Stimulated activated CD4-positive, alpha-beta T cell treated with anti-CD3 and anti-CD28 coated beads, Interleukin-2, amount 100 ng/mL, for 24 hours (primary cell): ENCODE data around the gene PRG2.
A peak's percentile ranks its signal among the peaks of the same experiment; 100 is the strongest.

Experiments used
- DNase-seq, 2 donors: peaks; one replicate each; pipeline ENCODE4 v3.0.0-alpha.2; 2020

The PRG2 gene

GRCh38 chr11:57390535-57390934, at the start of gene PRG2:
TSS of gene PRG2 (minus strand) at chr11:57390650. CDS start at chr11:57389944, 706 bp downstream.
- no peak for DNase-seq

DNA sequence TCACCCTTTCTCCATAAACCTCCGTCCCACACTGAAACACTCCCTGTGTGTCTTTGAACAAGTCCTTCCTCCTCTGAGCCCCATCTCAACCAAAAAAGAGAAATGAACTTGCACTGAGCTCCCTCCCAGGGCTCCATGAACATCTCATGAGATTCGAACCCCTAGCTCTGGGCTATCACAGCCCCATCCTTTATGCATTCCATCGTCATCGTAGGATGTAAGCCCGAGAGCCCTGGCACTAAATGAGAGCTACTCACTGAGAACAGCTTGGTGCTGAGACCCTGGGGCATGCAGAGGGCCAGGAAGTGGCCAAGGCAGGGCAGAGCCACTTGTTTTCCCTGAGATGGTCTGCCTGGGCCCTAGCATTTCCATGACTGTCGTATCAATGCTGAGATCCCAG, 49.3 kb upstream of the PRG2 start:
- no peak for DNase-seq

- DNase-seq, result no peak
Measured at GRCh38 chr11:57438345-57439285, 48.2 kb upstream of the PRG2 start.

DNA sequence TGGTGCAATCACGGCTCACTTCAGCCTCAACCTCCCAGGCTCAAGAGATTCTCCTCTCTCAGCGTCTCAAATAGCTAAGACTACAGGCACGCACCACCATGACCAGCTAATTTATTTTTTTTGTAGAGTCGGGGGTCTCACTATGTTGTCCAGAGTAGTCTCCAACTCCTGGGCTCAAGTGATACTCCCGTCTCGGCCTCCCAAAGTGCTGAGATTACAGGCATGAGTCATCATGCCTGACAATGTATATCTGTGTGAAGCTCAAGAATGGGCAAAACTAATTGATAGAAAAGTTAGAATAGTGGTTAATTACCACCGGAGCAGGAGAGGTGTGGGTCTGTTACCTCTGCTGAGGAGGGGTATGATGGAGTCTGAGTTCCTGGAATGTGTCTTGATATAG, 45.6 kb upstream of the PRG2 start:
- no peak for DNase-seq

GRCh38 chr11:57434640-57435546, 44.4 kb upstream of the PRG2 start:
- DNase-seq, result no peak

GRCh38 chr11:57432714-57433163, 42.3 kb upstream of the PRG2 start:
- no peak for DNase-seq

- DNase-seq, result no peak
Measured at GRCh38 chr11:57432149-57432561, 41.7 kb upstream of the PRG2 start.

GRCh38 chr11:57430952-57431351, 40.5 kb upstream of the PRG2 start:
- DNase-seq, result no peak

GRCh38 chr11:57429946-57430345, 39.5 kb upstream of the PRG2 start:
- no peak for DNase-seq

DNA sequence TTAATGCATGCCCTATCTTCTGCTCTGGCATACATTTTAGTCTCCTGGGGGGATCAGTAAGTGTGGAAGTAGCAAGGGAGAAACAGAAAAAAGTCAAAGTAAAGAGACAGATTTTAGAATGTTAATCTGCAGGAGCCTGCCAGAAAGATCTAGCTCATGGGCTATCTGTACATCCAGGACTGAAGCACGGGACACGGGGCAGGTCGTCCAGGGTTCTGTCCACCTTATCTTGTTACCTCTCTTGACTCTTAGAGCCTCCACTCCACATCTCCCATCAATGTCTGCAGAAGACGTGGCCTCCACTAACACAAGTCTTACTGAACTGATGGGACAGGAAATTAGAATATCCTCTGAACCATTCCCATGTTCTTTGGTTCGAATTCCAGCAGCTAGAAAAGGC, 38.2 kb upstream of the PRG2 start:
- no peak for DNase-seq

DNA sequence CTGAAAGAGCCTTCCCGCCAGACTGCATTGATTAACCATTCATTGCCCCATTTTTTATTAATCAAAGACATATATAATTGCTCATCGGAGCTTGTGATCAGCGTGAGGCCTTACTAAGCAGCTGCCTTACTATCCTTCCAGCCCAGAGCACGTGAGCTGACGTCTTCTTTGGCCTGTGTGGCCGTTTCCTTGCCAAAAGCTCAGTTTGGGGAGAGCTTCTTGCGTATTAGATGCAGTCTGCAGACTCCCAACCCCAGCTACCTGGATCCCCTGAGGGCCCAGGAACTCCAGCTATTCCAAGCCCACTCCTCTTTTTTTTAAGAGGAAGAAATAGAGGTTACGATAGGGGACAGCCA, 37.3 kb upstream of the PRG2 start:
- DNase-seq, result no peak

GRCh38 chr11:57426929-57427726, 36.7 kb upstream of the PRG2 start, which contains the start of gene SLC43A3:
TSS of gene SLC43A3 (minus strand) at chr11:57427121. CDS start at chr11:57426172, 949 bp downstream.
- DNase-seq, result peak; percentile 84 to 88

- peak in 1 of 2 donors; percentile 33 for DNase-seq
Measured at GRCh38 chr11:57426439-57426928, 36.0 kb upstream of the PRG2 start.

GRCh38 chr11:57425565-57426438, 35.4 kb upstream of the PRG2 start:
- DNase-seq, result peak in 1 of 2 donors; percentile 40

- DNase-seq, result peak; percentile 85 to 90
Measured at GRCh38 chr11:57424792-57425564, 34.5 kb upstream of the PRG2 start.

GRCh38 chr11:57424137-57424791, 33.8 kb upstream of the PRG2 start:
- DNase-seq, result no peak

DNA sequence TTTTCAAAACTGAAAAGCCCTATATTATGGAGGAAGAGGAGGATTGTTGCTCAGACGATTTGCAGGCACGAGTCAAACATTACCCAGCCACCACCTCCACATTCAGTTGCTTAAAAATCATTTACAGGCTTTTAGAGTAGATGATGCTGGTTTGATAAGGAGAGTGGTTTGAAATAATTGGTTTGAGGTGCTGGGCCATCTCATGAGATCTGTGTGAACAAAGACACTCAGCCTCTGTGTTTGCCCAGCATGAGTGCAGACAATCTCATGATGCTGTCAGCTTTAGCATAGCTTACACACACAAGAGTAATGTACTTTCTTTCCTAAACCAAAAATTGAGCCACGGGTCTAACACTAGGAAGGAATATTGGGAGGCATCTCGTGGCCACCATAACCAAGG, 32.2 kb upstream of the PRG2 start:
- DNase-seq, result no peak

DNA sequence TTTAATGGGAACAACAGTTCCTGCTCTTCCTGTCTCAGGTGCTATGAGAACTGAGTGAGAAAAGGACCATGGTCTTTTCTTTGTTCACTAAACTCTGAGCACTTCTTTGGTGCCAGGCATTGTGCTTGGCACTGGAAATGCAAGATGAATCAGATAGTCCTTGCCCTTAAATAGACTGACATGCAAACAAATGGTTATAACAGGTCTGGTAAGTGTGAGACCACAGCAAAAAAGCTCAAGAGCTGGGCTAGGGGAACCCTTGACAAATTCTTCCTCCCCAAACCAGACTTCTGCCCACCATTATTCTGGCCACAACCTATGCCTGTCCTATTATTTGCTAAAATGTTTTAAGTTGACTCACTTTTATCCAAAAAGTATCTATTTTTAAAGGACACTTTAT, 31.4 kb upstream of the PRG2 start:
- DNase-seq, result no peak

GRCh38 chr11:57421066-57421465, 30.6 kb upstream of the PRG2 start:
- DNase-seq, result no peak

- no peak for DNase-seq
Measured at GRCh38 chr11:57419146-57419545, 28.7 kb upstream of the PRG2 start.
